HG03442 (cell line): ENCODE results near the gene SMARCC2.
"Not testable (repeated sequence)": the region's sequence is repeated elsewhere in the genome, so short reads cannot be mapped to it uniquely, and the experiment has no call there.

Experiments used
- ATAC-seq: cut with Tn5 transposase; IDR thresholded peaks from one replicate; pipeline ENCODE4 v1.9.1; 2021; ENCODE audit warnings: mild to moderate bottlenecking, moderate library complexity; ENCODE audit not compliant: unreplicated experiment

The SMARCC2 gene

GRCh38 chr12:56126732-56127239 is 62.5 kb downstream of the SMARCC2 start:
- ATAC-seq, result no peak

DNA sequence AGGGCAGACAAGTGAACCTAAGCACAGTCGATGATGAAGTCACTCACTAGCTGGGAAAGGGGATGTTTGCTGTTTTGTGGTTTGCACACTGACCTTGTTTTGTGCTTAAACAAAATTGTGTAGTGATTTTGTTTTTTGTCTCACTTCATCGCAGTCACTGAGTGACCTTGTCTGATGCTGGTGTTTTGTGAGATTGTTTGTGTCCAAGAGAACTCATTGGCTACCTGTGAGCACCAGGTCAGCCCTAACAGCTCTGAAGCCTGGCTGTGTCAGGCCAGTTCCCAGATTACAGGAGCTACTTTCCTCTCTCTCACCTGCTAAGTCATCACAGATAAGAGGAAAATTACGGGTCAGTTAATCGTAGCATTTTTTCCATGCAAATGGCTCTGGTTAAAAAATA is 65.2 kb downstream of the SMARCC2 start:
- no peak for ATAC-seq

DNA sequence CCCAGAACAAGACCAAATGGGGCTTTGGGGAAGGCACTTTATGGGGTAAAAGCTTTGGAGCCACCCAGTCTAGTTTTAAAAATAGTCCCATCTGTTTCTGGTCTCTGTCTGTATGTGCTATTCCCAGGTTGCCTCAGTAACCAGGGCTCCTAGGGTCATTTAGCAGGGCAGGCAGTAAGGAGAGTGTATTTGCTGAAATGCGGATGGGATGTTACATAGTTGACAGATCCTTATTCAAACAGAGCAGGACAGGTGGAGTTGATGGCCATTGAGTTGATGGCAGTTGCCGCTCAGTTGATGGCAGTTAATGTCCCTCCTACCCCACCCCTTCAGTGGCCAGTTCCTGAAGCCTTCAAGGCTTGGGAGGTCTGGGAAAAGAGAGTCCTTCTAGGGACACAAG is 66.6 kb downstream of the SMARCC2 start:
- ATAC-seq, result no peak

DNA sequence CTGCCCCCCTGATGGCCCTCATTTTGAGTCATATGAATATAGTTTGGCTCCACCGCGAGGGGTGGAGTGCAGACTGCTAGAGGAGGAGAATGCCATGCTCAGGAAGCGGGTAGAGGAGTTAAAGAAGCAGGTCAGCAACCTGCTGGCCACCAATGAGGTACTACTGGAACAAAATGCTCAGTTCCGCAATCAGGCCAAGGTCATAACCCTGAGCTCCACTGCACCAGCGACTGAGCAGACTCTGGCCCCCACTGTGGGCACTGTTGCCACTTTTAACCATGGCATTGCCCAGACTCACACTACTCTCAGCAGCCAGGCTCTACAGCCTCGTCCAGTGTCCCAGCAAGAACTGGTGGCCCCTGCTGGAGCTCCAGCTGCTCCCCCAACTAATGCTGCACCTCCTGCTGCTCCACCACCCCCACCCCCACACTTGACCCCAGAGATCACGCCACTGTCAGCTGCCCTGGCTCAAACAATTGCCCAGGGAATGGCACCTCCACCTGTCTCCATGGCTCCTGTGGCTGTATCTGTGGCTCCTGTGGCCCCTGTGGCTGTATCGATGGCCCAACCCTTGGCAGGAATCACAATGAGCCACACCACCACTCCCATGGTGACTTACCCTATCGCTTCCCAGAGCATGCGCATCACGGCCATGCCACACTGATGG is 67.9 kb downstream of the SMARCC2 start:
- no peak for ATAC-seq

GRCh38 chr12:56120158-56120846 is 69.0 kb downstream of the SMARCC2 start:
- ATAC-seq, result no peak

- ATAC-seq, result no peak
Measured at GRCh38 chr12:56119361-56119796, 69.9 kb downstream of the SMARCC2 start.

DNA sequence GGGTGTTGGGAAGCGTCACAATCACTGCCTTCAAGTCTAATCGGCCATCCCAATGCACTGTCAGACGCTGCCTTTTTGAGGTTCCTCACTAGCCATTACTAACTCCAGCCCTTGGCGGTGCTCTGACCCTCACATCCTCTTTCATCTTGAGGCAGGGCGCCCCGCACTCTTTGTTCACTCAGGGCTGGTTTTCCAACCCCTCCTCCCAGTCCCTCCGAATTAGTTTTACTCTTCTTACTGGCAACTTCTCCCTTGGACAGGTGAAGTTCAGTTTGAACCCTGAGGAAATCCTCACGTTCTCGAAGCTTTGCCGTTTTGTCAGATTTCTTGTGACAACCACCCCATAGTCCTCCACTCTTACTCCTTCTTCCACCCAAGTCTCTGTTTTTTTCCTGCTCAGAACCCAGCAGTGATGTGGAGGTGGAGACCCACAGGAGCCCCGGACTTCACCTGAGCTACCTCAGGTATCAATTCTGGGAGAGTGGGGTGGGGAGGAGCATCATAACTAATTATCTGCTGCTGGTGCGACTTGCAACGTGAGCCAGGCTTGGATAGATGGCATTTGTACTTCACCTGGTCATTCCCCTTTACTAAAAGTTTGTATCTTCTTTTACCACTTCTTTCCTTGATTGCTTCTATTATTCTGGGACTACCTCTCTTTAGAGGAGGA is 70.5 kb downstream of the SMARCC2 start:
- no peak for ATAC-seq

- peak; percentile 85 for ATAC-seq
Measured at GRCh38 chr12:56117778-56118687, 71.2 kb downstream of the SMARCC2 start, which contains the start of gene ZC3H10. TSS of gene ZC3H10 (plus strand) at chr12:56118266. CDS start at chr12:56120563, 2,297 bp downstream.

GRCh38 chr12:56117082-56117706 is 72.1 kb downstream of the SMARCC2 start:
- not testable (repeated sequence) for ATAC-seq

GRCh38 chr12:56116267-56117081 is 72.8 kb downstream of the SMARCC2 start, which contains the start of gene RPL41:
TSS of gene RPL41 (plus strand) at chr12:56116633.
- peak; percentile 36 for ATAC-seq

DNA sequence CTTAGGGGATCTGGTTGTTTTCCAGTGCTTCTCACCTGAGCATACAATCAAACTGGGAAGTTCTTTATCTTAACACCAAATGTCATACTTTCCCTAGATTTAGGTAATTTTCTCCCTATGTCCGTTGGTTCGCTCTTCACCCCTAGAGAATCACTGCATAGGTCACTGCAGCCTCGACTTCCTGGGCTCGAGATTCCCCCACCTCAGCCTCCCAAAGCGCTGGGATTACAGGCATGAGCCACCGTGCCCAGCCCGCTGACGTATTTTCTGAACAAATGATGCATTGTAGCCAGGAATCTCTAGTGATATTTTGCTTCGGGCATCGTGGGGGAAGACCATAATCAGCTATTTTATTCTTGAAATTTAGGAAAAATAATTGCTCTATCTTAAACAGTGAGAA is 74.0 kb downstream of the SMARCC2 start:
- no peak for ATAC-seq

GRCh38 chr12:56114084-56114483 is 75.2 kb downstream of the SMARCC2 start:
- no peak for ATAC-seq
